Stimulated activated CD8-positive, alpha-beta memory T cell treated with anti-CD3 and anti-CD28 coated beads, Interleukin-7, amount 100 ng/mL, for 4 hours (primary cell): ENCODE results near the gene ASCC3.
"Not testable (repeated sequence)": the region's sequence is repeated elsewhere in the genome, so short reads cannot be mapped to it uniquely, and the experiment has no call there.

ENCODE experiments used
- DNase-seq, 2 donors: peaks; one replicate each; pipeline ENCODE4 v3.0.0-alpha.2; 2020; ENCODE audit warnings: low read depth in 2 of 2

The ASCC3 gene

GRCh38 chr6:100803264-100804045, 77.7 kb downstream of the ASCC3 start:
- no peak for DNase-seq

DNA sequence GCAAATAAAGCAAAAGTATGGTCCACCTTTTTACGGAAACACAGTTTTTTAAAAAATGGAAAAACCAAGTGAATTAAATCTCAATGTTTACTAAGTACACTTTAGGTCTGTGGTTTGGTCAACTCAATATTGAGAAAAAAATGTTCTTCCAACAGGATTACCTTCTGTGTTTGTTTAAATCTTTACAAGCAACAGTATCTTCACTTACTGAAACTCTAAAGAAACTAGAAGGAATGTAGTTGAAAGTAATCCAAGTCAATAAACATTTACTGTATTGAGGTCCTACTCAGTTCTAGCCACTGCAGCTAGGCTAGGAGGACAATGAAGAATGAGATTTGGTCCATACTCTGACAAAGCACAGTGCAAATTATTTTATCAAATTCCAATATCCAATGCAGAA, 80.1 kb downstream of the ASCC3 start:
- no peak for DNase-seq

DNA sequence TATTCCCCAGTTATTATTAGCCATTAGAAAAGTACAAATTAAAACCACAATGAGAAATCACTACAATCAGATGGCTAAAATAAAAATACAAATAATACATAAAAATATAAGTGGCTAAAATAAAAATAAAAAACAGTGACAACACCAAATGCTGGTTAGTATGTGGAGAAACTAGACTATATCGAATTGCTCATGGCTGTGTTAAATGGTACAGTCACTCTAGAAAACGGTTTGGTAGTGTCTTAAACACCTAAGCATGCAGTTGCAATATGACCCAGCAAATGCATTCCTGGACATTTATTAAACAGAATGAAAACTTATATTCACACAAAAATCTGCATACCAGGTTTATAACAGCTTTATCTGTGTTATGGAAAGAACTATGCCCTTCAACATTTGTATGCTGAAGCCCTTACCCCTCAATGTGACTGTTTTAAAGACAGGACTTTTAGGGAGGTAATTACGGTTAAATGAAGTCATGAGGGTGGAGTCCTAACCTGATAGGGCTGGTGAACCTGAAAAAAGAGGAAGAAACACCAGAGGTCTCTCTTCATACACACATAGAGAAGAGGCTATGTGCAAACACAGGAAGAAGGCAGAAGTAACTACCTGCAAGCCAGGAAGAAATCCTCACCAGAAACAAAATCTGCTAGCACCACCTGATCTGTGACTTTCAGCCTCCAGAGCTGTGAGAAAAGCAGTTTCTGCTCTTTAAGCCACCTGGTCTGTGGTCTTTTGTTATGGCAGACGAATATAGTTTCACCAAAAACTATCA, 84.9 kb downstream of the ASCC3 start:
- no peak for DNase-seq

DNA sequence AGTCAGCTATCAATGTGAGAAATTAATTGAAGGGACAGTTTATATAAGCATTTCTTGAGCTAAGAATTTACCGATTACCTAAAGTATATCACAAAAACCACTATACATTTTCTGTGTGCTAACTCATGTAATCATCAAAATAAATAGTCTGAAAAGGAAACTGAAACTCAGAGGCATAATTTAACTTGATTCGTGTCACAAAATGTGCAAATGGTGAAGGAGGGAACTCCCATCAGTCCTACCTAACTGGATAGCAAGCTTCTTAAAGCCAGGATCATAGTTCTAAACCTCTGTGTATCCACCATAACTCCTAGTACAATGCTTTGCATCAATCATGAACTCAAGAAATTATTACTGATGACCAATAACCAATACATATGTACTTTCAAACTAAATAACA, 91.0 kb downstream of the ASCC3 start:
- no peak for DNase-seq

- no peak for DNase-seq
Observed at GRCh38 chr6:100785982-100786381, 95.1 kb downstream of the ASCC3 start.

DNA sequence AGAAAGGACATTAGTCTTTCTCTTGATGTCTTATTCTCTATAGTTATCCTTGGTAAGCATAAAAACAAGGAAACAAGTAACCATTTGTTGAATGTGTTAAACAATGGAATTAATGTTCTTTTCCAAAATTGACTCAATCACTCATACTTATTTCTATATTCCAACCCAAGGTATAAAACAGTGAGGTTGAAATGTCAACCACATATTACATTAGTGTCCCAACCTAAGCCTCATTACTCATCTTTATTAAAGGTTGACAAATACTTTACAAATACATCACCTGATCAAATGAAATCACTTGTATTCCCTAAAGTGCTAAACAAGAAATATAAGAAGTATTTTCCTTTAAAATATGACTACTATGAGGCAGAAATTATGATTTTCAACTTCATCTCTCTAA, 100.5 kb downstream of the ASCC3 start:
- no peak for DNase-seq

- DNase-seq: no peak
Observed at GRCh38 chr6:100775667-100776066, 105.5 kb downstream of the ASCC3 start.

GRCh38 chr6:100774681-100775080, 106.4 kb downstream of the ASCC3 start:
- DNase-seq: no peak

DNA sequence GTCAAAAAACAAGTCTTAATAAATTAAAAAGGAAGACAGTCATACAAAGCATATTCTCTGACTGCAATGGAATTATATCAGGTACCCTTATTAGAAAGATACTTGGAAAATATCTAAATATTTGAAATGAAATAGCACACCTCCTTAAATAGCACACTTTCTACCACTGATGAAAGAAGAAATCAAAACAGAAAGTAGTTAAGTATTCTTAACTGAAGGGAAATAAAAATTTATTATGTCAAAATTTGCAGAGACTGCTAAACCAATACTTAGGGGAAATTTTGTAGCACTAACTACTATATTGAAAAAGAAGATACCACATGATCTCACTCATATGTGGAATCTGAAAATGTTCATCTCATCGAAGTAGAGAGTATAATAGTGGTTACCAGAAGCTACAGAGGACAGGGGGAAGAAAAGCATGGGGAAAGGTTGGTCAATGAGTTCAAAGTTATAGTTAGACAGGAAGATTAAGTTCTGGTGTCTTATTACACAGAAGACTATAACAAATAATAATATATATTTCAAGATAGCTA, 112.2 kb downstream of the ASCC3 start:
- DNase-seq: no peak

DNA sequence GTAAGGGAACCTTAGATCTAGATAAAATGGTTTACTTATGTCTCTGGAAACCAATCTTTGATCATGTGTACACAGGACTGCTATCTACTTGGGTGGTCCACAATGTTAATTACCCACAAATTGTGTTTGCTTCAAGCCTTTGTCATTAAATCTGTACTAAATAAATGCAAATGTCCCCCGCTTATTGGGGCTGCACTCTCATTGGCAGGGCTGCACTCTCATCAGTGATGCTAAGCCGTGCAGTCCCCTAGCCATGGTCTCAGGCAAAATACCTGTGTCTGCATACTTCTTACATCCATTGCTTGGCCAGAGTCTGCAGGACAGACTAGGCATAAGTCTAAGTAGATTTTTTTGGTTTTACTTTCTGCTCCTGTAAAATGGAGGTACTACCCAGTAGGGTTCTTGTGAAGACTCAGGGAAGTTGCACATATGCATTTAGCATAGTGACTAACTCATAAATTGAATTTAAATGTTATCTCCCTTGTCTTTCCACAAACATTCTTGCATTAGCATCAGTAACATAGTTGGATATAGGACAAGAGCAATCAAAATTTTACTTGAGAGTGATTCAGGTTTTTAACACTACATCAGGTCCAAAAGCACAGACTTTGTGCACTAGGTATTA, 117.4 kb downstream of the ASCC3 start:
- DNase-seq: no peak

- DNase-seq: no peak
Observed at GRCh38 chr6:100761841-100762240, 119.3 kb downstream of the ASCC3 start.

DNA sequence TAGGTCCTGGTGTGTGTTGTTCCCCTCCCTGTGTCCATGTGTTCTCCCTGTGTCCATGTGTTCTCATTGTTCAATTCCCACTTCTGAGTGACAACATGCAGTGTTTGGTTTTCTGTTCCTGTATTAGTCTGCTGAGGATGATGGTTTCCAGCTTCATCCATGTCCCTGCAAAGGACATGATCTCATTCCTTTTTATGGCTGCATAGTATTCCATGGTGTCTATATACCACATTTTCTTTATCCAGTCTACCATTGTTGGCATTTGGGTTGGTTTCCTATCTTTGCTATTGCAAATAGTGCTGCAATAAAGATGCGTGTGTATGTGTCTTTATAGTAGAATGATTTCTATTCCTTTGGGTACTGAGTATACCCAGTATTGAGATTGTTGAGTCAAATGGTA, 122.7 kb downstream of the ASCC3 start:
- DNase-seq: not testable (repeated sequence)

DNA sequence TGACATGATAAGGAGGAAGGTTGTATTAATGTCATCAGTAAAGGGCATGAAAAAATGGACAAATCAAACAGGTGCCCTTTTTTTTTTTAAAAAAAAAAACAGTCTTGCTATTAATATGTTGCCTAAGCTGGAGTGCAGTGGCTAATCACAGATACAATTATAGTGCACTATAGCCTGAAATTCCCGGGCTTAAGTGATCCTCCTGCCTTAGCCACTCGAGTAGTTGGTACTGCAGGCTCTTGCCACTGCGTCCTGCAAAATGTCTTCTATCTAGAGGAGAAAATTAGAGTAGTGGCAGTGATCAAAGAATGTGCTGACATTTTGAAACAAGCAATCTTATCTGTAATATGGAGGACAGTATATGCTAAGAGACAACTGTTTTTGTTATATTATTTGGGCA, 127.7 kb downstream of the ASCC3 start:
- no peak for DNase-seq

GRCh38 chr6:100751590-100751989, 129.5 kb downstream of the ASCC3 start:
- no peak for DNase-seq

DNA sequence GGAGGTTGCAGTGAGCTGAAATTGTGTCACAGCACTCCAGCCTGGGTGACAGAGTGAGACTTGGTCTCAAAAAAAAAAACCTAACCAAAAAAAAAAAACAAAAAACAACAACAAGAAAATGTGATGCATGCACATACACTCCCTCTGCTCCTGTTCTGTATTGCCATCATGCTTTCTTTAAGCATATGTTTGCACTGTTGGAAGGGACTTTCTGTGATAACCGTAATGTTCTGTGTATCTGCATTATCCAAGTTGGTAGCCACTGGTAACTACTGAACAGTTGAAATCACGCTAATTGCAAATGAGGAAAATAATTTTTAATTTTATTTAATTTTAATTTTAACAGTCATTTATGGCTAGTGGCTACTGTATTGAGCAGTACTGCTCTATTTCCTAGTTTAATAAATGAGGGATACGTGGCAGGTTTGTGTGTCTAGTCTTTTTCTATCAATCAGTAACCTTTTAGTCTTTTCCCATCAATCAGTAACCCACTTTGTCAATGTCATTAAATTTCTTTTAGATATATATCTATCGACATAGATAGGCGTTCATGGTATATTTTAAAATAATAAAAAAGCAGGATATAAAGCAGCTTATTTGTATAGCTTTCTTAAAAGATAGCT, 135.6 kb downstream of the ASCC3 start:
- DNase-seq: no peak

DNA sequence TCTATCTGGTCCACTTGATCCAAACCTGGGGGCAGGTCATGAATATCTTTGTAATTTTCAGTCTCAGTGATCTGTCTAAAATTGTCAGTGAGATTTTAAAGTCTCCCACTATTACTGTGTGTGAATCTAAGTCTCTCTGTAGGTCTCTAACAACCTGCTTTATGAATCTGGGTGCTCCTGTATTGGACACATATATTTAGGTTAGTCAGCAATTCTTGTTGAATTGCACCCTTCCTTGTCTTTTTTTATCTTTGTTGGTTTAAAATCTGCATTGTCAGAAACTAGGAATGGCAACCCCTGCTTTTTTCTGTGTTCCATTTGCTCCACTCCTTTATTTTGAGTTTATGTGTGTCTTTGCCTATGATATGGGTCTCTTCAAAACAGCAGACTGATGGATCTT, 140.7 kb downstream of the ASCC3 start:
- no peak for DNase-seq

GRCh38 chr6:100737720-100738119, 143.4 kb downstream of the ASCC3 start:
- DNase-seq: not testable (repeated sequence)

- DNase-seq: no peak
Observed at GRCh38 chr6:100731411-100731810, 149.7 kb downstream of the ASCC3 start.

GRCh38 chr6:100730001-100730980, 150.8 kb downstream of the ASCC3 start:
- DNase-seq: no peak

DNA sequence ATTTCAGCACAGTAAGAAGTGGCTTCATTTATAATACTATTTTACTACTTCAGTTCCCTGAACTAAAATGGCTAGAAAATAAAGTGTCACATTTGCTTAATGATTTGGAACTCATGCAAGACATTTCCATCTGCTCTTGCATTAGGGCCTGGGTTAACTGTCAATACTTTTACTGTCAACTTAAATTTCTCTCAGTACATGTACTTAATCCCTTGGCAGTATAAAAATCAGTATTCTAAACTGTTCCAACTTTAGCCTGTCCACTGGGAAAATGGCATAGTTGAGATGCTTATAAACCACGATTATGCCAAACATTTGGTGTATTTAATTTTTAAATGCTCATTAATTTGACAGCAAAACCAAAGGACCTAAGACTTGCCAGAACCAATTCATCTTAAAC, 154.5 kb downstream of the ASCC3 start:
- no peak for DNase-seq

DNA sequence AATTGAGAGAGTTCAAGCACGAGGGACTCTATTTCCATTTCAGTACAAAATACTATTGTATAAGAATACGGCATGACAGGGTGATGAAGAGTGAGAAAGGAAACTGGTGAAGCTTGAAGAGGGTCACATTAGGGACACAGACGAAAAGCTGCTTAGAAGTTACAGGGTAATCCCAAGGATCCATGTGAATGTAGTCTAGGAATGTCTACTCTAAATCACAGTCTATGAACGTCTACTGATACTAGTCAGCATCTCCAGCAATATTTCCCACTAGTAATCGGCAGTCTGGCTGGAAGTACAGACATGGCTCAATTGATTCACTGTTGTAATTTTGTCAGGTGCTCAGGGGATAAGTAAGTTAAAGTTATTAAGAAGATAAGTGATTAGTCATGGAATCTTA, 156.4 kb downstream of the ASCC3 start:
- DNase-seq: no peak
